B cell (primary cell): Measurements from ENCODE around the gene CTDSPL. TPM values are rescaled to one million over a fixed set of nuclear protein-coding genes. Genes with fewer than 3 reads are reported as not detected.

Experiments used
- ATAC-seq: fragments of 200-7000 bp; cut with Tn5 transposase; one replicate; pipeline ENCODE4 v1.10.0; 2021; ENCODE audit warnings: low read depth, mild to moderate bottlenecking, moderate number of reproducible peaks, moderate library complexity
- CTCF ChIA-PET: fragments of 350-600 bp; sonication (Branson Sonifier 250); formaldehyde crosslinking; loops from one replicate; lab custom pipeline; 2021; ENCODE audit warnings: antibody characterized with exemption, inconsistent platforms; lab: Charles Lee
- POLR2A ChIA-PET: fragments of 350-600 bp; sonication (Branson Sonifier 250); formaldehyde crosslinking; loops from one replicate; lab custom pipeline; 2021; ENCODE audit warnings: antibody characterized with exemption; lab: Charles Lee
- DNase-seq: peaks from one replicate; pipeline ENCODE4 v3.0.0; 2013
- H2AFZ ChIP-seq: 2 replicates; pipeline ENCODE4 v1.6.1; 2012; ENCODE audit warnings: mild to moderate bottlenecking, low read depth, low read length; ENCODE audit not compliant: insufficient read depth, poor library complexity, severe bottlenecking
- H3K27ac ChIP-seq, 2 donors: 1 replicate in 1 of 2; 2 replicates in 1 of 2; pipeline ENCODE4 v1.5.1; 2012 to 2013; ENCODE audit warnings: low read length in 2 of 2, mild to moderate bottlenecking in 2 of 2, moderate library complexity in 1 of 2
- H3K27me3 ChIP-seq, 4 experiments: fragments of 200-600 bp in 1 of 4; sonication (generic) in 1 of 4; replicated peaks in 1 of 4; 1 replicate in 2 of 4; 2 replicates in 2 of 4; pipeline versions ENCODE4 v1.6.1 to v1.7.0; 2013 to 2016; ENCODE audit warnings: low read length in 3 of 4, mild to moderate bottlenecking in 2 of 4, mixed read lengths in 1 of 4, moderate library complexity in 1 of 4; ENCODE audit not compliant: insufficient read depth in 4 of 4, control insufficient read depth in 3 of 4; ENCODE audit errors: control extremely low read depth in 1 of 4
- H3K36me3 ChIP-seq, 2 experiments: replicated peaks in 1 of 2; 1 replicate in 1 of 2; 2 replicates in 1 of 2; pipeline versions ENCODE4 v1.6.1 to v1.7.1; 2013; ENCODE audit warnings: low read length in 1 of 2; ENCODE audit not compliant: insufficient read depth in 2 of 2, control insufficient read depth in 1 of 2; ENCODE audit errors: control extremely low read depth in 1 of 2, extremely low read depth in 1 of 2
- H3K4me1 ChIP-seq, 2 donors: fragments of 200-600 bp in 1 of 2; sonication (generic) in 1 of 2; 1 replicate in 1 of 2; 2 replicates in 1 of 2; pipeline versions ENCODE4 v1.5.1 to v1.6.1; 2013 to 2017; ENCODE audit warnings: low read length in 2 of 2; ENCODE audit not compliant: control insufficient read depth in 2 of 2, insufficient read depth in 2 of 2
- H3K4me2 ChIP-seq: replicated peaks from 2 replicates; pipeline ENCODE3; 2012; ENCODE audit warnings: mild to moderate bottlenecking, low read depth, low read length; ENCODE audit not compliant: poor library complexity, severe bottlenecking
- H3K4me3 ChIP-seq, 5 experiments: fragments of 200-600 bp in 1 of 5; sonication (generic) in 1 of 5; 1 replicate in 3 of 5; 2 replicates in 2 of 5; pipeline versions ENCODE4 v1.5.1 to v1.7.0; 2011 to 2016; ENCODE audit warnings: low read length in 4 of 5, mild to moderate bottlenecking in 4 of 5, low read depth in 2 of 5, control low read depth in 1 of 5, moderate library complexity in 1 of 5; ENCODE audit not compliant: insufficient read depth in 1 of 5; ENCODE audit errors: control extremely low read depth in 1 of 5, extremely low read depth in 1 of 5
- H3K79me2 ChIP-seq: fragments of 200-600 bp; sonication (generic); one replicate; pipeline ENCODE4 v1.6.0; 2016; ENCODE audit warnings: low read length; ENCODE audit not compliant: control insufficient read depth, insufficient read depth
- H3K9ac ChIP-seq: fragments of 200-600 bp; sonication (generic); 2 replicates; pipeline ENCODE4 v1.6.1; 2017; ENCODE audit warnings: mild to moderate bottlenecking, low read length, moderate library complexity
- H3K9me3 ChIP-seq, 3 donors: one replicate each; pipeline versions ENCODE4 v1.6.1 to v1.7.1; 2013; ENCODE audit warnings: low read length in 2 of 3; ENCODE audit not compliant: control insufficient read depth in 2 of 3, insufficient read depth in 1 of 3; ENCODE audit errors: control extremely low read depth in 1 of 3
- H4K20me1 ChIP-seq: 2 replicates; pipeline ENCODE4 v1.6.0; 2012; ENCODE audit warnings: mild to moderate bottlenecking, low read length; ENCODE audit not compliant: insufficient read depth, control insufficient read depth, poor library complexity, severe bottlenecking
- H3K27ac Mint-ChIP-seq: one replicate; pipeline ENCODE4 v1.8.0; 2021; ENCODE audit warnings: mixed read lengths
- H3K27me3 Mint-ChIP-seq: one replicate; pipeline ENCODE4 v1.8.0; 2021; ENCODE audit warnings: mixed read lengths
- H3K4me1 Mint-ChIP-seq: one replicate; pipeline ENCODE4 v1.8.0; 2021; ENCODE audit warnings: mixed read lengths
- H3K4me3 Mint-ChIP-seq: one replicate; pipeline ENCODE4 v1.8.0; 2021; ENCODE audit warnings: mixed read lengths
- H3K9me3 Mint-ChIP-seq: one replicate; pipeline ENCODE4 v1.8.0; 2022; ENCODE audit warnings: mixed read lengths; ENCODE audit not compliant: insufficient read depth
- EZH2 ChIP-seq: IDR thresholded peaks from 2 replicates; pipeline ENCODE4 v1.6.1; 2012; ENCODE audit warnings: borderline replicate concordance, low read depth, mild to moderate bottlenecking, moderate library complexity, low read length; ENCODE audit not compliant: insufficient read depth, poor library complexity, severe bottlenecking
- WGBS: methylation state at CpG from one replicate; pipeline ENCODE4 v1.1.5; 2013; ENCODE audit warnings: missing lambda C conversion rate; ENCODE audit not compliant: insufficient coverage; 5-methylcytosine and 5-hydroxymethylcytosine counted together
- intact Hi-C: fragments of 100-400 bp; cut with micrococcal nuclease; formaldehyde crosslinking; loops from one replicate; pipeline ENCODE4 v1.10.0; 2022
- polyA plus RNA-seq: library from polyadenylated mRNA; depleted of rRNA; stranded (reverse); fragments of >200 nt; gene quantifications from 2 replicates; pipeline ENCODE4 v1.2.3, GENCODE V29; 2012
- total RNA-seq, 2 donors: library from RNA; stranded (reverse); fragments of 120-200 nt in 1 of 2; gene quantifications; 1 replicate in 1 of 2; 2 replicates in 1 of 2; pipeline versions ENCODE4 v1.2.3 to v1.2.4, GENCODE V29; 2013 to 2022
- TF ChIP-seq, protein P1 (sequence below): fragments of 200-600 bp; IDR thresholded peaks from one replicate; pipeline ENCODE4 v1.8.0; 2022; ENCODE audit warnings: antibody characterized with exemption, mild to moderate bottlenecking

Gene CTDSPL
- total and polyA plus RNA-seq, 2 donors (not counting 1 experiment from before 2014, with no cell fraction given) = not detected

DNA sequence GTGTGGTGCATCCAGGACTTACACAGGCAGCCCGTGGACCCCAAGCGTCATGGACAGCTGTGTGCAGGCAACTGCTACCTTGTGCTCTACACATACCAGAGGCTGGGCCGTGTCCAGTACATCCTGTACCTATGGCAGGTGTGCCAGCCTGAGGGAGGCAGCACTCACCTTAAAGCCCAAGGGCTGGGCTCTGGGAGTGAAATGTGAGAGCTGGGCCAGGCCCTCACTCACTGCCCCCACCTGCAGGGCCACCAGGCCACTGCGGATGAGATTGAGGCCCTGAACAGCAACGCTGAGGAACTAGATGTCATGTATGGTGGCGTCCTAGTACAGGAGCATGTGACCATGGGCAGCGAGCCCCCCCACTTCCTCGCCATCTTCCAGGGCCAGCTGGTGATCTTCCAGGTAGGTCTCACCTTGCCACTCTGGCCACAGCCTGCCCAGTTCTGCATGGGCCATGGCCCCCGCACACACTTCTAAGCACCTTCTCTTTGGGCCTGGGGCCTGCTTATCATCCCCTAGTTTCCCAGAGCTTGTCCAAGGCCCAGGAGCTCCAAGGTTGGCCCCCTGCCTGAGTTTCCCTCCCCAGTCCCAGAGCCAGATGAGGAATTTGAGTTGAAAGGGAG, 139.9 kb downstream of the CTDSPL start:
- Histone ChIP-seq H3K4me3 (no peak overlapping the region), H3K9ac (no peak overlapping the region), H3K79me2 (peaks cover 7% of the 10 kb centered on the region), H2AFZ (no peak overlapping the region), H3K9me3 (peaks cover 0 to 9% (median 0%) of the 10 kb centered on the region in 3 donors), H3K4me1 (peaks cover 11 to 24% of the 10 kb centered on the region in 2 donors), H3K27ac (no peak overlapping the region), H3K36me3 (peaks cover 0 to 33% of the 10 kb centered on the region in 2 experiments), H4K20me1 (no peaks in the 10 kb centered on the region), H3K4me2 (no peak overlapping the region), H3K27me3 (no peaks in the 10 kb centered on the region)
- H3K27me3 Mint-ChIP-seq = no peaks in the 10 kb centered on the region
- ATAC-seq (no peak), DNase-seq (no peak)
- CTCF ChIA-PET = interaction anchor here (0.5 to 4.0 kb wide), 9 partner anchors 8 to 1042 kb away, joined by 3 to 46 read pairs (median 4); no protein-coding TSS in a partner anchor
- peaks cover 32% of the 10 kb centered on the region for H3K4me1 Mint-ChIP-seq
- 97% methylated on average over 8 of the region's 9 CpGs for WGBS
- no peak for TF ChIP-seq EZH2
- TF ChIP-seq, protein P1, sequence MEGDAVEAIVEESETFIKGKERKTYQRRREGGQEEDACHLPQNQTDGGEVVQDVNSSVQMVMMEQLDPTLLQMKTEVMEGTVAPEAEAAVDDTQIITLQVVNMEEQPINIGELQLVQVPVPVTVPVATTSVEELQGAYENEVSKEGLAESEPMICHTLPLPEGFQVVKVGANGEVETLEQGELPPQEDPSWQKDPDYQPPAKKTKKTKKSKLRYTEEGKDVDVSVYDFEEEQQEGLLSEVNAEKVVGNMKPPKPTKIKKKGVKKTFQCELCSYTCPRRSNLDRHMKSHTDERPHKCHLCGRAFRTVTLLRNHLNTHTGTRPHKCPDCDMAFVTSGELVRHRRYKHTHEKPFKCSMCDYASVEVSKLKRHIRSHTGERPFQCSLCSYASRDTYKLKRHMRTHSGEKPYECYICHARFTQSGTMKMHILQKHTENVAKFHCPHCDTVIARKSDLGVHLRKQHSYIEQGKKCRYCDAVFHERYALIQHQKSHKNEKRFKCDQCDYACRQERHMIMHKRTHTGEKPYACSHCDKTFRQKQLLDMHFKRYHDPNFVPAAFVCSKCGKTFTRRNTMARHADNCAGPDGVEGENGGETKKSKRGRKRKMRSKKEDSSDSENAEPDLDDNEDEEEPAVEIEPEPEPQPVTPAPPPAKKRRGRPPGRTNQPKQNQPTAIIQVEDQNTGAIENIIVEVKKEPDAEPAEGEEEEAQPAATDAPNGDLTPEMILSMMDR = no peak
- POLR2A ChIA-PET = interaction anchor here (0.6 kb wide), 1 partner anchor 495 kb away, joined by 12 read pairs; no protein-coding TSS in a partner anchor
- H3K9me3 Mint-ChIP-seq = no peaks in the 10 kb centered on the region
- intact Hi-C loops = no loop called here
- no peak overlapping the region for H3K27ac Mint-ChIP-seq
- H3K4me3 Mint-ChIP-seq = no peak overlapping the region

DNA sequence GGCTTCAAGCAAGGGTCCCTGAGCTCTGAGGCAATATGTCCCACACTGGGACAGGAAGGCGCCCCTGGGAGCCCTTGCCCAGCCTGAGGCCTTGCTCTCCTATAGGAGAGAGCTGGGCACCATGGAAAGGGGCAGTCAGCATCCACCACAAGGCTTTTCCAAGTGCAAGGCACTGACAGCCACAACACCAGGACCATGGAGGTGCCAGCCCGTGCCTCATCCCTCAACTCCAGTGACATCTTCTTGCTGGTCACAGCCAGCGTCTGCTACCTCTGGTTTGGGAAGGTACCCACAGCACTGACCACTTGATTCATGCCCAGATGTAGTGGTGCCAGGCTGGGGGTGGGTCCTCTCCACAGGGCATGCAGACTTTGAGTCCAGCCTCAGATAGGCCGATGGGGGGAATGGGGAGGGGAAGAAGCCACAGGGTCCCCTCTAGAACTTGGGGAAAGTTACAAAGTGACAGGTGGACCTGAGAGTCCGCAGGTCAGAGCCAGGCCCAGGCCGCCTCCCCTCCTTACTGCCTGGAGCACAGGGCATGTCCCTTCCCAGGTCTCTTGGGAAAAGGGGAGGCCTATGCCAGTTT, 140.7 kb downstream of the CTDSPL start:
- Histone ChIP-seq H3K4me3 (no peak overlapping the region), H4K20me1 (no peaks in the 10 kb centered on the region), H3K9ac (no peak overlapping the region), H2AFZ (no peak overlapping the region), H3K27me3 (no peaks in the 10 kb centered on the region), H3K4me1 (peaks cover 7 to 17% of the 10 kb centered on the region in 2 donors), H3K79me2 (peaks cover under 1% of the 10 kb centered on the region), H3K27ac (no peak overlapping the region), H3K9me3 (peaks cover 0 to 3% (median 0%) of the 10 kb centered on the region in 3 donors), H3K36me3 (peaks cover 0 to 33% of the 10 kb centered on the region in 2 experiments), H3K4me2 (no peak overlapping the region)
- H3K27me3 Mint-ChIP-seq = no peaks in the 10 kb centered on the region
- CTCF ChIA-PET = interaction anchor here (0.6 to 4.0 kb wide), 5 partner anchors 17 to 1043 kb away, joined by 3 to 46 read pairs (median 5); no protein-coding TSS in a partner anchor
- no peak for ATAC-seq
- peaks cover 28% of the 10 kb centered on the region for H3K4me1 Mint-ChIP-seq
- intact Hi-C loops = no loop called here
- 87% methylated on average over 2 of the region's 6 CpGs for WGBS
- no peak for DNase-seq
- TF ChIP-seq, protein P1 = no peak
- TF ChIP-seq EZH2 = no peak
- H3K27ac Mint-ChIP-seq = no peak overlapping the region
- H3K4me3 Mint-ChIP-seq = no peak overlapping the region
- POLR2A ChIA-PET = no interaction called here
- no peaks in the 10 kb centered on the region for H3K9me3 Mint-ChIP-seq
